ENCODE data around the gene TMEM184A.

TMEM184A gene

DNA sequence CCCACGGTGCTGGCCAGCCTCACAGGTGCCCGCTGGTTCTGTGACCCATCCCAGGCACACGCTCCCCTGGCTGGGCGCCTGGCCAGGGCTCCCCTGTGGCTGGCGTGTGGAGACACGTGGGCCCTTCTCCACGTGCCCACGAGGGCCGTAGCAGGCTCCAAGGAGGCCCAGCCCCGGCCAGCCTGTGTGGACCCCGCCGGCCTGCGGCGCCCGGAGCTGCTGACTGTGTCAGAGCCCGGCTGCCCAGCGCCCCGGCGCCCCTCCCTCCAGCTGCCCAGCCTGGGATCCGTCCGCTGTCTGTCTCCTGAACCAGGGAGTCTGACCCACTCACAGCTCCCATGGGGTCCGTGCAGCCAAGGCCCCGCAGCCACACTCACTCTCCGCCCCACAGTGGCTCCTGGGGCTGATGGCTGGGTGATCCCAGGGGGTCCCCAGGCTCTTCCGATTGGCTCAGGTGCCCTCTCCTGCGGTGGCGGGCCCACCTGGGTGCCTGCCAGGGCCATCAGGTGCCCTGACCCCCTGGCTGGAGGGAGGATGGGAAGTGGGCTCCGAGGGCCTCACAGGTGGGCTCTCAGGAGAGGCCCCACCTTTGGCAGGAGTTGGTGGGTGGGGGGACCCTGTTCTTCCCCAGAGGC, 9.6 kb downstream of the TMEM184A start:
- H3K27ac ChIP-seq, result no peak overlapping the region
- no peak for DNase-seq (ENCODE audit: low spot score)
- no peak overlapping the region for H3K4me3 ChIP-seq
- TF ChIP-seq, protein P1, sequence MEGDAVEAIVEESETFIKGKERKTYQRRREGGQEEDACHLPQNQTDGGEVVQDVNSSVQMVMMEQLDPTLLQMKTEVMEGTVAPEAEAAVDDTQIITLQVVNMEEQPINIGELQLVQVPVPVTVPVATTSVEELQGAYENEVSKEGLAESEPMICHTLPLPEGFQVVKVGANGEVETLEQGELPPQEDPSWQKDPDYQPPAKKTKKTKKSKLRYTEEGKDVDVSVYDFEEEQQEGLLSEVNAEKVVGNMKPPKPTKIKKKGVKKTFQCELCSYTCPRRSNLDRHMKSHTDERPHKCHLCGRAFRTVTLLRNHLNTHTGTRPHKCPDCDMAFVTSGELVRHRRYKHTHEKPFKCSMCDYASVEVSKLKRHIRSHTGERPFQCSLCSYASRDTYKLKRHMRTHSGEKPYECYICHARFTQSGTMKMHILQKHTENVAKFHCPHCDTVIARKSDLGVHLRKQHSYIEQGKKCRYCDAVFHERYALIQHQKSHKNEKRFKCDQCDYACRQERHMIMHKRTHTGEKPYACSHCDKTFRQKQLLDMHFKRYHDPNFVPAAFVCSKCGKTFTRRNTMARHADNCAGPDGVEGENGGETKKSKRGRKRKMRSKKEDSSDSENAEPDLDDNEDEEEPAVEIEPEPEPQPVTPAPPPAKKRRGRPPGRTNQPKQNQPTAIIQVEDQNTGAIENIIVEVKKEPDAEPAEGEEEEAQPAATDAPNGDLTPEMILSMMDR (IDR thresholded peaks at IDR 0.05), result no peak

DNA sequence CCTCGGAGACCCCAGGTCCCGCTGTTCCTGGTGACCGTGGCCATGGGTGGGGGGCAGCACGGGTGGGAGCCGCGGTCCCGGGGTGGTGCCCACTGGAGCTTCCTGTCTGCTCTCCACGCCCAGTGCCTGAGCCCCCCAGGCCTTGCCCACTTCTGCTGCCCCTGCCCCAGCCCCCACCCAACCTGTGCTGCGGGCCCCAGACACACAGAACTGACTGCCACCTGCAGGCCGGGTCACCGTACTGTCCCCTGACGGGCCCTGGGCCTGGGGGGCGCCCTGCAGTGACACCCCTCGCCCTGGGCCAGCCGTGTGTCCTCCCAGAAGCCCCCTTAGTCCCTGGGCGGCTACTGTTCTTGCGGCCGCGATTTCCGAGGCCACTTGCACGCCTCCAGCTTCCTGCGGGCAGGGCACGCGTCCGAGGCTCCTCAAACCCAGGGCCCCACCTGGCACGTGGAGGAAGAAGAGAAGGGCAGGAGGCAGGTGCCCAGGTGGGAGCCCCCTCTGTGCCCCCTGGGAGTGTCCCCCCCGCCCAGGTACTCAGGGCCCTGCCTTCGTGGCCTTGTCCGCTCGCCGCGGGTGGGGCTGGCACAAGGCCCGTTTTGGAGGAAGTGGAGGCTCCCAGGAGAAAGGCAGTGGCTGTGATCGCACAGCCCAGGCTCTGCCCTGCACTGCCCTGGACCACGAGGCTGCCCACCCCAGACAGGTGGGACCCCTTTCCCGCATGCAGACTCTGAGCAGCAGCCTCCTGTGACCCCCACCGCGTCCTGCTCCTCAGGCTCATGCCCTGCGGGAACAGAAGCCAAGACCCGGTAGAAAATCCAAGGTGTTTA, 10.4 kb downstream of the TMEM184A start:
- Histone ChIP-seq H3K27ac (no peak overlapping the region), H3K4me3 (no peak overlapping the region)
- DNase-seq (ENCODE audit: low spot score), result no peak
- TF ChIP-seq, protein P1 (IDR thresholded peaks at IDR 0.05), result no peak

DNA sequence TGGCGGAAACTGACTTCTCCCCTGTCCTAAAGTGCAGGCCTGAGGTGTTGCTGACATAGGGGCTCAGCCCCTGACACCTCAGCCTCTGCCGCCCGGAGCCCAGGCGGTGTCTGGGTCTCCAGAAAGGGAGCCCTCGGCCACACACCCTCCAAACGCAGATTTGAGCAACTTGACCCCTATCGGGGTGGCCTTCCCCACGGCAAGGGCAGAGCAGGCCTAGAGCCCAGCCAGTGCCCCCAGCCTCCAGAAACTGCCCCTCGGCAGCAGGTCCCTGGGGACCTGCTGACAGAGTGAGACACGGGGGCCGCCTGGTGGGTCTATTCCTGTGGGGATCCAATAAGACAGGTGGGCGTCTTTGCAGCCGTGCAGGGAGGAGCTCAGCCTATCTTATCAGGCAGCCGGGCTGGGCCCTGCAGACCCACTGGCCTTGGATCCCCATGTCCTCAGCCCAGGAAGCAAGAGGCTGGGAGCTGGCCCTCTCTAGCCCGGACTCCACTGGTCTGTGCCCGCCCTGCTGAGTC, 11.0 kb downstream of the TMEM184A start:
- TF ChIP-seq, protein P1 (IDR thresholded peaks at IDR 0.05), result no peak
- no peak overlapping the region for H3K27ac ChIP-seq
- DNase-seq (ENCODE audit: low spot score), result no peak
- H3K4me3 ChIP-seq, result no peak overlapping the region

DNA sequence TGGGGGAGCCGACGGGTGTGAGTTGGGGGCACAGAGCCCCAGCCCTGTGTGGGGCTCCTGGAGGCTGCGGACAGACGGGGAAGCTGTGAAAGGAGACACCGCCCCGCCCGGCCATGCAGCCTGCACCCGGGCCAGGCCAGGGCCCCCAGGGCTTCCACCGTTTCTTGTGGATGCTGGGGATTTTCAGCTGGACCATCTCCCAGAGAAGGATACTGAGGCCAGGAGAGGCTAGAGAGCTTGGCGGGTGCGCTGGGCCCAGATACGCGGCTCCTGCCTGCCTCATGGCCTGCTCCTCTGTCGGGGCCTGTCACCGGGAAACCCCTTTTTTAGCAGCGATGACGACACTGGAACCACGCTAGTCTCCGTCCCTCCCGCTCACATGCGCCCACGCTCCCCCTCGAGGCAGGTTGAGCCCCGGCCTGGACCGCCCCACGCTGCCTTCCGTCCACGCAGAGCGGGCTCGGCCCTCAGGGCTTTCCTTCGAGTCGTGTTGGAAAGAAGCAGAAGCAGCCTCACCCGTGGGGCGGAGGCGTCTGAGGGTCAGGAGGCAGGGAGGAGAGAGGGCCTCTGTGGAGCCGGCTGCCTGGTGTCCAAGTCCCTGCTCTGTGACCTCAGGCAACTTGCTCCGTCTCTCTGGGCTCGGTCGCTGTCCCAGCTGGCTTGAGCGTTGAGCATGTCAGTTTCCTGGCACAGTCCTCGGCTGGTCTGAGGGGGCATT, 11.7 kb downstream of the TMEM184A start:
- Histone ChIP-seq H3K4me3 (no peak overlapping the region), H3K27ac (peak overlapping the region in 1 of 2 donors; percentile 2)
- TF ChIP-seq, protein P1 (IDR thresholded peaks at IDR 0.05), result no peak
- DNase-seq (ENCODE audit: low spot score), result no peak

DNA sequence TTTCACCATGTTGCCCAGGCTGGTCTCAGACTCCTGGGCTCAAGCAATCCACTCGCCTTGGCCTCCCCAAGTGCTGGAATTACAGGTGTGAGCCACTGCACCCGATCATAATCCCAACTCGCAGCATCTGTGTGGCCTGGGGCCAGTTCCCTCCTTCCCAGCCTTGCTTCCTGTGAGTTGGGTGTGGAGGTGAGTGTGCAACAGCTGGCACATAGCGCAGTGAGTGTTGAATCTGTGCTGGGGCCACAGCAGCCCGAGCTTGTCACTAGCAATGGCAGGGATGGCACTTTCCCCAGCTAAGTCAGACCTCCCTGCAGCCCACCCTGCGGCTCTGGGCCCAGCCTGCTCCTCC, 12.2 kb downstream of the TMEM184A start:
- no peak for DNase-seq (ENCODE audit: low spot score)
- peak overlapping the region in 1 of 2 donors; percentile 2 for H3K27ac ChIP-seq
- no peak overlapping the region for H3K4me3 ChIP-seq
- TF ChIP-seq, protein P1 (IDR thresholded peaks at IDR 0.05), result no peak

DNA sequence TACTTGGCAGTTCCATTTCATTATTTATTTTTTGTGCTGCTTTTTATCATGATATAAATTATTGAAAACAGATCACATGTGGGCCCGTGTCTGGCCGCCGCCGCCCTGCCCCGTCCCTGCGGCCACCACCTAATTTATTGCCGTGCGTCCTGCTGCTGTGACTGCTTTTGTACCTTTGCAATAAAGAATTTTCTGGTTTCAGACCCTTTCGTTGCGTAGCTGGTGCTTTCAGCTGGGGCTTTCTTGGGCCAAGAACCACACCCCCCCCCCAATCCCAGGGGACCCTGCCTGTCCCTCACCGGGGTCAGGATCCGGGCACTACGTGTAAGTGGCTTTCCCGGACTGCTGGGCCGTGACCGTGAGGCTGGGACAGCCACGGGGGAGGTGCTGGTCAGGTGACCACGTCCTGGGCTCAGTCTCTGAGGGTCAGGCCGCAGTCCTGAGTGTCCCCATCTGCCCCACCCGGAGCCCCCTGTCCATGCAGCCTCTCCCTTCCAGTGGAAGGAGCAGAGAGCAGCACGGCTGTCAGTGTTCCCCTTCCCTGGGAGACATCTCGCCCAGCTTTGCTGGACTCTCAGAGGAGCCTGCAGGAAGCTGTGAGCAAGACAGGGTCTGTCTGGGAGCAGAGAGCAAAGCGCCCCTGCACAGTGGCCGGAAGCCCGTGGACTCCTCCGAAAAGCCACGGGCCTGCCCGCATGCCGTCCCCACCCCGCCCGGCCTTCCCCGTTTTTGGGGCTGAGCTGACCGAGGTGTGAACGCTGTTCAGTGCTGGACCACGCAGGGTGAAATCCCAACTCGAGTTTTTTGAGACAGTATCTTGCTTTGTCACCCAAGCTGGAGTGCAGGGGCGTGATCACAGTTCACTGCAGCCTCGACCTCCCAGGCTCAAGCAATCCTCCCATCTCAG, 12.9 kb downstream of the TMEM184A start:
- no peak for DNase-seq (ENCODE audit: low spot score)
- TF ChIP-seq, protein P1 (IDR thresholded peaks at IDR 0.05), result no peak
- H3K27ac ChIP-seq, result peak overlapping the region in 1 of 2 donors; percentile 5
- H3K4me3 ChIP-seq, result no peak overlapping the region
